DMS 273 (cell line): ENCODE results near the gene LYZL6.
"Not testable (repeated sequence)": the region's sequence is repeated elsewhere in the genome, so short reads cannot be mapped to it uniquely, and the experiment has no call there.

ENCODE experiments used
- DNase-seq: peaks from one replicate; lab custom pipeline; 2025; ENCODE audit not compliant: unreplicated experiment; lab: John Stamatoyannopoulos, UW

Gene LYZL6

GRCh38 chr17:35947156-35947585, 3.7 kb upstream of the LYZL6 start:
- peak; percentile 81 for DNase-seq

- DNase-seq: no peak
Measured at GRCh38 chr17:35944151-35944550, 638 bp upstream of the LYZL6 start.

GRCh38 chr17:35942588-35943186, 826 bp downstream of the LYZL6 start:
- peak; percentile 21 for DNase-seq

- DNase-seq: not testable (repeated sequence)
Measured at GRCh38 chr17:35938492-35938891, 5.0 kb downstream of the LYZL6 start.

GRCh38 chr17:35936063-35936462, 7.5 kb downstream of the LYZL6 start:
- peak; percentile 11 for DNase-seq

- DNase-seq: no peak
Measured at GRCh38 chr17:35934760-35935159, 8.8 kb downstream of the LYZL6 start.

- no peak for DNase-seq
Measured at GRCh38 chr17:35932586-35932985, 10.9 kb downstream of the LYZL6 start.

GRCh38 chr17:35931794-35932425, 11.6 kb downstream of the LYZL6 start:
- DNase-seq: peak; percentile 63

- DNase-seq: peak; percentile 92
Measured at GRCh38 chr17:35930211-35931065, 13.1 kb downstream of the LYZL6 start, which contains the start of gene RDM1. TSS of gene RDM1 (minus strand) at chr17:35930773. CDS start at chr17:35930727, 46 bp downstream.

GRCh38 chr17:35927714-35928113, 15.8 kb downstream of the LYZL6 start:
- no peak for DNase-seq

GRCh38 chr17:35923609-35924114, 19.9 kb downstream of the LYZL6 start:
- DNase-seq: no peak

GRCh38 chr17:35920229-35920628, 23.3 kb downstream of the LYZL6 start:
- no peak for DNase-seq

GRCh38 chr17:35918665-35919064, 24.8 kb downstream of the LYZL6 start:
- DNase-seq: no peak

GRCh38 chr17:35917519-35918213, 25.8 kb downstream of the LYZL6 start:
- no peak for DNase-seq

GRCh38 chr17:35915153-35915964, 28.2 kb downstream of the LYZL6 start:
- no peak for DNase-seq

- DNase-seq: no peak
Measured at GRCh38 chr17:35914354-35914753, 29.2 kb downstream of the LYZL6 start.

GRCh38 chr17:35913609-35914008, 29.9 kb downstream of the LYZL6 start:
- DNase-seq: no peak

- no peak for DNase-seq
Measured at GRCh38 chr17:35912942-35913341, 30.6 kb downstream of the LYZL6 start.

- no peak for DNase-seq
Measured at GRCh38 chr17:35912339-35912912, 31.1 kb downstream of the LYZL6 start.

- no peak for DNase-seq
Measured at GRCh38 chr17:35909408-35909807, 34.1 kb downstream of the LYZL6 start.
